Neural progenitor cell (in vitro differentiated cells): ENCODE results near the gene TRIO. TPM values are rescaled to one million over a fixed set of nuclear protein-coding genes. Genes with fewer than 3 reads are reported as not detected.

Source experiments
- DNase-seq: peaks from one replicate; pipeline ENCODE4 v3.0.0-alpha.2; 2016; ENCODE audit warnings: low spot score
- H2AFZ ChIP-seq: fragments of 200-600 bp; sonication (generic); replicated peaks from 2 replicates; pipeline ENCODE4 v1.6.1; 2016; ENCODE audit warnings: antibody characterized with exemption
- H3F3A ChIP-seq: fragments of 200-600 bp; sonication (generic); 2 replicates; pipeline ENCODE4 v1.6.1; 2016; ENCODE audit warnings: antibody characterized with exemption, low read depth
- H3K27ac ChIP-seq: fragments of 200-600 bp; sonication (generic); 2 replicates; pipeline ENCODE4 v1.5.1; 2016; ENCODE audit warnings: mild to moderate bottlenecking
- H3K27me3 ChIP-seq: fragments of 200-600 bp; sonication (generic); 2 replicates; pipeline ENCODE4 v1.6.1; 2016; ENCODE audit warnings: mild to moderate bottlenecking, moderate library complexity
- H3K36me3 ChIP-seq: fragments of 200-600 bp; sonication (generic); 2 replicates; pipeline ENCODE4 v1.5.1; 2016
- H3K4me1 ChIP-seq: fragments of 200-600 bp; sonication (generic); 2 replicates; pipeline ENCODE4 v1.6.1; 2016; ENCODE audit warnings: mixed run types
- H3K4me2 ChIP-seq: fragments of 200-600 bp; sonication (generic); 2 replicates; pipeline ENCODE4 v1.6.1; 2016
- H3K4me3 ChIP-seq: fragments of 200-600 bp; sonication (generic); 2 replicates; pipeline ENCODE4 v1.5.1; 2016
- H3K79me2 ChIP-seq: fragments of 200-600 bp; sonication (generic); 2 replicates; pipeline ENCODE4 v1.6.1; 2016; ENCODE audit warnings: low read depth
- H3K9ac ChIP-seq: fragments of 200-600 bp; sonication (generic); 2 replicates; pipeline ENCODE4 v1.6.1; 2016
- H3K9me3 ChIP-seq: fragments of 200-600 bp; sonication (generic); 2 replicates; pipeline ENCODE4 v1.5.1; 2016; ENCODE audit warnings: low read depth
- H4K20me1 ChIP-seq: fragments of 200-600 bp; sonication (generic); 2 replicates; pipeline ENCODE4 v1.6.1; 2016; ENCODE audit warnings: low read depth
- H3K27ac Mint-ChIP-seq: 3 replicates; pipeline ENCODE4 v1.8.0; 2021; ENCODE audit warnings: mixed read lengths
- H3K27me3 Mint-ChIP-seq: 2 replicates; pipeline ENCODE4 v1.8.0; 2022; ENCODE audit warnings: low read depth, mild to moderate bottlenecking, inconsistent platforms, moderate library complexity, mixed read lengths; ENCODE audit not compliant: insufficient read depth
- H3K36me3 Mint-ChIP-seq: 3 replicates; pipeline ENCODE4 v1.8.0; 2021; ENCODE audit warnings: mixed read lengths
- H3K4me1 Mint-ChIP-seq: 3 replicates; pipeline ENCODE4 v1.8.0; 2021; ENCODE audit warnings: mixed read lengths
- H3K4me3 Mint-ChIP-seq: 3 replicates; pipeline ENCODE4 v1.8.0; 2021; ENCODE audit warnings: mild to moderate bottlenecking, moderate library complexity, mixed read lengths
- H3K9me3 Mint-ChIP-seq: 3 replicates; pipeline ENCODE4 v1.8.0; 2020; ENCODE audit warnings: mixed read lengths
- CTCF ChIP-seq: fragments of 200-600 bp; sonication (generic); IDR thresholded peaks from 2 replicates; pipeline ENCODE4 v1.5.1; 2017; ENCODE audit warnings: antibody characterized with exemption, mild to moderate bottlenecking
- EZH2 ChIP-seq: fragments of 200-600 bp; sonication (generic); IDR thresholded peaks from 2 replicates; pipeline ENCODE4 v1.6.1; 2017; ENCODE audit warnings: antibody characterized with exemption, mild to moderate bottlenecking, moderate library complexity
- EZH2phosphoT487 ChIP-seq: fragments of 200-600 bp; sonication (generic); IDR thresholded peaks from 2 replicates; pipeline ENCODE4 v1.6.1; 2017; ENCODE audit warnings: antibody characterized with exemption
- total RNA-seq: library from RNA; depleted of rRNA; stranded (reverse); fragments of >200 nt; gene quantifications from 2 replicates; pipeline ENCODE4 v1.2.3, GENCODE V29; 2015; ENCODE audit warnings: low replicate concordance

Gene TRIO
- total RNA-seq, 1 donor from 2014 or later = 84.7 TPM

DNA sequence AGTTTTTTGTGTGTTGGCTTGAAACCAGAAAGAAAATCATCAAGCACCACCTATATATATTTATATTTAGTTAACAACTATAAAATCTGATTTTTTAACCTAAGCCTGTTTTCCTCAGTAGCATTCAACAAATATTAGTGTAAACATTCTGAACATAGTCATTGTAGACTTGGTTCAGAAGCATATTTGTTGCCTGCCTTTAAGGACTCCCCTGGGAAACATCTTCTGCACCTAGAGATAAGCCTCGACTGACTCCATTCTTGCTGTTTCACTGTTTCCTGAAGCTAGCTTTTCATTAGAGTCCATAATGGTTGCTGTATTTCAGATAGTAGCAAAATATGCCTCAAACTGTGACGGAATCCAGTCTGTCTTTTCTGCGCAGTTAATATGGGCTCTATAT lies 123.5 kb downstream of the TRIO start:
- peaks cover 44% of the 10 kb centered on the region for H4K20me1 ChIP-seq

GRCh38 chr5:14267166-14267838 lies 124.2 kb downstream of the TRIO start:
- no peak for DNase-seq
- Histone ChIP-seq H3K9me3 (no peaks in the 10 kb centered on the region), H2AFZ (no peak overlapping the region), H3K4me3 (no peak overlapping the region), H3K36me3 (no peaks in the 10 kb centered on the region), H4K20me1 (peaks cover 38% of the 10 kb centered on the region), H3K79me2 (peaks cover 91% of the 10 kb centered on the region), H3F3A (no peaks in the 10 kb centered on the region), H3K27me3 (no peaks in the 10 kb centered on the region), H3K4me1 (peaks cover 43% of the 10 kb centered on the region), H3K27ac (no peak overlapping the region), H3K9ac (no peak overlapping the region), H3K4me2 (no peak overlapping the region)
- Mint-ChIP-seq H3K9me3 (no peaks in the 10 kb centered on the region), H3K27me3 (no peaks in the 10 kb centered on the region), H3K4me1 (peaks cover 58% of the 10 kb centered on the region), H3K36me3 (peaks cover 2% of the 10 kb centered on the region), H3K27ac (no peak overlapping the region), H3K4me3 (no peak overlapping the region)
- TF ChIP-seq CTCF (no peak), EZH2phosphoT487 (no peak), EZH2 (no peak)

More for the DNA sequence above, 123.5 kb downstream of the TRIO start:
- H3K9me3 ChIP-seq = no peaks in the 10 kb centered on the region
- Mint-ChIP-seq H3K27ac (no peak overlapping the region), H3K4me1 (peaks cover 63% of the 10 kb centered on the region), H3K36me3 (peaks cover under 1% of the 10 kb centered on the region), H3K4me3 (no peak overlapping the region), H3K27me3 (no peaks in the 10 kb centered on the region), H3K9me3 (no peaks in the 10 kb centered on the region)
- no peaks in the 10 kb centered on the region for H3K36me3 ChIP-seq
- no peak overlapping the region for H3K4me3 ChIP-seq
- H3K27me3 ChIP-seq = no peaks in the 10 kb centered on the region
- no peak overlapping the region for H3K9ac ChIP-seq
- no peaks in the 10 kb centered on the region for H3F3A ChIP-seq
- no peak overlapping the region for H2AFZ ChIP-seq
- peaks cover 97% of the 10 kb centered on the region for H3K79me2 ChIP-seq
- DNase-seq = no peak
- no peak overlapping the region for H3K4me2 ChIP-seq
- no peak overlapping the region for H3K27ac ChIP-seq
- TF ChIP-seq EZH2 = no peak
- TF ChIP-seq EZH2phosphoT487 = no peak
- no peak for TF ChIP-seq CTCF
- H3K4me1 ChIP-seq = peaks cover 44% of the 10 kb centered on the region

- Histone ChIP-seq H3K4me1 (peaks cover 43% of the 10 kb centered on the region), H3F3A (no peaks in the 10 kb centered on the region)
Observed at GRCh38 chr5:14267991-14268708, 125.0 kb downstream of the TRIO start.

More at GRCh38 chr5:14267991-14268708, 125.0 kb downstream of the TRIO start:
- TF ChIP-seq CTCF = no peak
- no peak for TF ChIP-seq EZH2
- no peak for TF ChIP-seq EZH2phosphoT487
- no peak overlapping the region for H3K9ac ChIP-seq
- Mint-ChIP-seq H3K36me3 (peaks cover 2% of the 10 kb centered on the region), H3K9me3 (no peaks in the 10 kb centered on the region), H3K4me3 (no peak overlapping the region), H3K27me3 (no peaks in the 10 kb centered on the region), H3K27ac (no peak overlapping the region), H3K4me1 (peaks cover 54% of the 10 kb centered on the region)
- DNase-seq = no peak
- H3K79me2 ChIP-seq = peaks cover 89% of the 10 kb centered on the region
- H2AFZ ChIP-seq = no peak overlapping the region
- H3K27me3 ChIP-seq = no peaks in the 10 kb centered on the region
- H3K9me3 ChIP-seq = no peaks in the 10 kb centered on the region
- no peaks in the 10 kb centered on the region for H3K36me3 ChIP-seq
- H3K27ac ChIP-seq = no peak overlapping the region
- H3K4me3 ChIP-seq = no peak overlapping the region
- H4K20me1 ChIP-seq = peaks cover 36% of the 10 kb centered on the region
- no peak overlapping the region for H3K4me2 ChIP-seq
